HG03095 (cell line): ENCODE measurements around the gene AOAH.

Source experiments
- ATAC-seq: cut with Tn5 transposase; IDR thresholded peaks from one replicate; pipeline ENCODE4 v1.9.1; 2021; ENCODE audit warnings: moderate library complexity; ENCODE audit not compliant: unreplicated experiment

AOAH gene

DNA sequence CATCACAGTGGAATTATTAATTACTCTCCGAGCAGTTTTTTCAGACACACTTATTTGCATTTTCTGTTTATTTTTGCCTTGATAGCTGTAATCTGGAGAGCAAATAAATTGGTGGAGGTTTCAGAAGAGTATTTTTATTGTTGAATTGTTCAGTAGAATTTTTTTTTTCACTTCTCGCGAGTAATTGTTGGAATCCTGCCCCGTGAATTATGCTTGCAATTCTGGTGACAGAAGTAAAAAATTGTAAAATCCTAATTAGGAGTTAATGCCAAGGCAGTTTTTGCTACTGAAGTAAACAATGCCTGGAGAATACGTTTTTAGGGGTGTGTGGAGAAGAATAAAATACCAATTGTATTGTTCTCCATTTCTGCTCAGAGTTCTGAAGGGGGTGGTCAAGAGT lies 88.2 kb downstream of the AOAH start:
- ATAC-seq: no peak

DNA sequence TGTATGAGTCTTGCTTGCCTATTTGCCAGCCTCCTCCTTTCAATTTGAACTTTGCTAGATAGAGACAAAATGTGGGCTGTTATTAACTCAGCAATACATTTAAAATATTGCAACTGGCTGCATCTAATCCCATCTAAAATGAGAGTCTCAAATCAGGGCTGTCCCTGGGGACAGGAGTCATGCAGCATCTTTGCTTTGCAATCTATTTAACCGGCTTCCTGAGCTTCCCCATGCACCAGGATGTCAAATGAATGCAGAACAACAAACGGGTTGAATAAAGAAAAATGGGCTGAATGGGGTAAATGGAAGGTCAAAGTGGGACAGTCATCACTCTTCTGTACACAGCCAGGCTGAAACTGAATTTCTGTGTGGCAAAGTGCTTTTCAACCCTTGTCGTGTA lies 89.2 kb downstream of the AOAH start:
- ATAC-seq: no peak

DNA sequence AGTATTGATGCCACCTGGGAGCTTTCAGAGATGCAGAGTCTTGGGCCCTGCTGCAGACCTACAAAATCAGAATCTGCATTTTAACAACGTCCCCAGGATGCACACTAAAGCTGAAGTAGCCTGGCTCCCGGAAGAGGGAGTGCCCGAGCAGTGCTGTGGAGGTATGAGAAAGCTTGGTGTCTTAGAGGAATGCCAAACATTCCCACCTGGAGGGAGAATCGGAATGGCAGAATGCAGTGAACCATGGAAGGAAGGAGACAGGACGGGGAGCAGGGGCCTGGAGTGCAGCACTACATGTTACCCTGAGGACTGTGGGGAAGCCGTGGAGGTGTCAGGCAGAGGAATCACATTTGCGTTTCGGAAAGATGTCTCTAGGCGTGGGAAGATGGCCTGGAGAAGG lies 90.9 kb downstream of the AOAH start:
- no peak for ATAC-seq

DNA sequence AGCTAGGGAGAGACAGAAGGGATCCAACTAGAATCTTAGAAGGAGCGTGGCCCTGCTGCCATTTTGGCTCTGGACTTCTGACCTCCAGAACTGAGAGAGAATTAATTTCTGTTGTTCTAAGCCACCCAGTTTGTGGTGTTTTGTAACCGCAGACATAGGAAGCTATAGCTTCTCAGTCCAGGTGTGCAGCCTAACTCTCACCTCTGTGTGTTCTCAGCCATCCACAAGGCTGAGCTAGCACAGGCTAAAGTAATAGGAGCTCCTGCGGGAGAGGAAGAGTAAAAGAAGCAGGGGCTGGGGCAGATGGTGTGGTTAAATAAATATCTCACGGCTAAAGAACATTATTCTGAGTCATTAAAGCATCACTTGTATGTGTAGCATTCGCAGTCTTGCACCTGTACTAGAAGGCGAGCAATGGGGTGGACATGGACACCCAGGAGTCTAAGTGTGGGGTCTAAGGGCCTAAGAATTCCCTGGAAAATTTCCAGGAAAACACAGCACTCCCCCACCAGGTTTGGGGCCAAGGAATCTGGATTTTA lies 94.1 kb downstream of the AOAH start:
- ATAC-seq: no peak

DNA sequence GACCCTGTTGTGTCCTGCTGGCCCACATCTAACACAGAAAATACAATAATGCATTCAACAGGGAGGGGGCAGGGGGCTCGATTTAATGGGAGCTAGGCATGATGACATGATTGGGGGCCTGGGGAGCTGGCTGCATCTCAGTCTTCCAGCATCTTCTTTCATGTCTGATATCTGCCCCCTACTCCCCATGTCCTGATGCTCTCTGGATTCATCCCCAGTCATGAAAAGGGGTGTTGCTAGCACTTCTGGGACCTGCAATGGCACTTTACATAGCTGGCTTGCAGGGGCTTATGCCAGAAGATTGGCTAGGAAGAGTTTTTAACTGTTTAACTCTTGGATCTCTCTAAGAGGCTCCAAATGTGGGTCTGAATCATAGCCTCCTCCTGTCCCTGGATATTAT lies 94.9 kb downstream of the AOAH start:
- ATAC-seq: no peak

DNA sequence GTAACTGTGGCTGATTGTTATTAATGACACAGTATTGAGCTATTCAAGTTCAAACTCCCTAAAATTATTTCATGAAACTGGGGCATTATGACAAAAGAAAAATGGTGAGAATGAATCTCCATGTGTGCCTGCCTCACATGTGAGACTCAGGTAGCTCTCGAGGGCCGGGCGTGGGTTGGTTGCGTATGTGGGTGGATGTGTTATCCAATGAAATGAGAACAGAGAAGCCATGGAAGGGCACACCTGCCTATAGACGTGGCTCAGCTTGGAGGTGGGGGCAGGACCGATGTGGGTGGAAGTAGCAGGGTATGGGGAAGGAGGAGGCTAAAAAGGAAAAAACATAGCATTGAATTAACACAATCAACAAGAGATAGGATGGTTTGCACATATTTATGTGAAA lies 96.5 kb downstream of the AOAH start:
- ATAC-seq: no peak

DNA sequence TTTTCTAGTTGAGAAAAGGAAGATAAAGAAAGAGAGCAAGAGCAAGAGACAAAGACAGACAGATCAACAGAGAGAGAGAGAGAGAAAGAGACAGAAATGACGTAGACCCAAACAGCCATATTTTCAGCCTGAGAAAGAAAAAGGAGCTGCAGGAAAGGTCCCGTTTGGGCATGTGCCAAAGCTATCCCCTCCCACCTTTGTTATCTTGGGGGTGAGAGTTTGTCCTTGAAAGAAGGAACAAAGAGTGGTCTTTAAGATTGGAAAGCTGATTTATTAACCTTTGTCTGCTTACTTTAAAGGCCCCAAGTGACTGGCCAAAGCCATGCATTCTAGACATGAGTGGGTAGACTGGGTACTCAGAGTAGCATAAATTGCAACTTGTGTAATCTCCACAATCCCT lies 98.2 kb downstream of the AOAH start:
- no peak for ATAC-seq

DNA sequence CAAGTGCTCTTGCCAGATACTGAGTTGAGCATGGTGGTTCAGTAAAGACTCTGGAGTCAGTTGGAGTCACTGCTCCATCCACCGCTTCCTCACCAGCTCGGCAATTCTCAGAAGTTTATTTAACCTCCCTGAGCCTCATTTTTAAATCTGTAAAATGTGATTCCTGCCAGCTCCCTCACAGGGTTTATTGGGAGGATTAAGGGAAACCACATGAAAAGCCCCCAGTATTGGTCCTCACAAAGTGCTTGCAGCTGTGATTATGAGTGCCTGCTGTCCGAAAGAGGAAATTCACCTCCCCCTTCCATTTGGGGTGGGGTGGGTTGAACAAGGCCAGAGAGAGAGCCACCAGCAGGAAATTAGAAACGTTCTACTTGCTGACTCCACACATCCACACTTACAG lies 99.0 kb downstream of the AOAH start:
- no peak for ATAC-seq

DNA sequence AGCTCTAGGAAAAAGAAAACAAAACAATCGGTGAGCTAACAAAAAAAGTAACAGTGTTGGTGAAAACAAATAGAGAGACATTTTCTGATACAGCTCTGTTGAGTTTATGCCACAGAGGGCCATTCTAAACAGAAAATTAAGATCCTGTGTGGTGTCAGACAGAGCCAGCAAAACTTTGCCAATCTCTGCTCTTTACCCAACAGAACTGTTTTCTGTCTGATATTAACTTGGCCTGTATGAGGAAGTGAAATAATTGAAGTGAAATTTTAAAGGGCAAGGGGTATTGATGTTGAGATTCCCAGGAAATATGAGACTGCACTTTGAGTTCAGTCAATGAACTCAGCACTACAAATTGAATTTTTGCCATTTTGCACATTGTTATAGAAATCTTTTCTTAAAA lies 101.0 kb downstream of the AOAH start:
- no peak for ATAC-seq

DNA sequence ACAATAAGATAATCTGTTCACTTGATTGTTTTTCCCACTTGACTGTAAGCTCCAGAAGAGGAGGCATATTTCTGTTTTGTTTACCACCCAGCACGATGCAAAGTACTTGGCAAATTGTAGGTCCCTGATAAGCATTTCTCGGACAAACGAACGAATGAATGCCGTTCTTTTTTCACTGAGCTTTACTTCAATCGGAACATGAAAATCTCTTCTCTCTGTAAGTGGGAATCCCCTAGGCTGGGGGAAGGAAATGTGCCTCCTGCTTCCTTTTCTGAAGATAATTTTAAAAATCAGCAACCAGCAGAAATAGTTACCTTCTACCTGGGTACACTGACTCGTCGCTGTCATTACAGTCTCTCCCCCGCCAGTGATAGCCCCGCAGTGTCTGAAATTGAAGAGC lies 102.9 kb downstream of the AOAH start:
- ATAC-seq: no peak

DNA sequence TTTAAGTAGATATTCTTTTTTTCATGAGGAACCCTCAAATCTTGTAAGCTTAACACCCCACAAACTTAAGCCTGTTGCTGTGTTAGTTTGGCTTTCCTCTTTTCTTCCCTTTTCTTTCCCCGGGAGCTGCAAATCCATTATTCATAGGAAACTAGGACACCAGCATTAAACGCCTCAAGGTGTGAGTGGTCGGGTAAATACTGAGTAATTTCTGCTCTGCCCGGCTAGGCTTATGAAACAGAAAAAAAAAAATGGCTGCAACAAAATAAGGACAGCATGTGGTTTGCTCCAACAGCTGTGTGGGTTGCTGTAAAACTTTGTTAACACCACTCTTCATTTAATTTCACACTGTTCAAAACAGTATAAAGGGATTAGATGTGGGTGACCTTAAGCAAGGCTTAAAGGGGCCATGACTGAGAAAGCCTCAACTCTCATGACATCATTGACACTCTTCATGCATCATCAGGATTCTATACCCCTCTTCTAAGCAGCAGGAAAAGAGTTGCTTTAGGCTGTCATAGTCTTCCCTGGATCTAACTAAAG lies 104.1 kb downstream of the AOAH start:
- no peak for ATAC-seq

DNA sequence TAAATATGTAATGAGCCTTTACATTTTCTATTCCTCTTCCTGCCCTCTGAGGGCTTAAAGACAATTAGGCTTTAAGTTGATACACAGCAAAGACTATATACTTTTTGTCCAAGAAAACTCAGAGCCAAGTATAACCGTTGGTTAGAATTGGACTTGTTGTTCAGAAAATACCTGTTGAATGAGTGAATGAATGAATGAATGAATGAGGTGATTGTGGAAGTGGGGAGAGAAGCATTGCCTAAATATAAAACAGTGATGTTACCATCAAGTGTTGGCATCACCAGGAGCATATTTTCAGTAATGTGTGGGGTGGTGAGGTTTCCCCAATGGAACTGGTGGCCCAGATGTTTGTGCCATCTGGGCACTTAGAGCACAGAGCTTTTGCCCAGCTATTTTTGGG lies 106.9 kb downstream of the AOAH start:
- no peak for ATAC-seq

DNA sequence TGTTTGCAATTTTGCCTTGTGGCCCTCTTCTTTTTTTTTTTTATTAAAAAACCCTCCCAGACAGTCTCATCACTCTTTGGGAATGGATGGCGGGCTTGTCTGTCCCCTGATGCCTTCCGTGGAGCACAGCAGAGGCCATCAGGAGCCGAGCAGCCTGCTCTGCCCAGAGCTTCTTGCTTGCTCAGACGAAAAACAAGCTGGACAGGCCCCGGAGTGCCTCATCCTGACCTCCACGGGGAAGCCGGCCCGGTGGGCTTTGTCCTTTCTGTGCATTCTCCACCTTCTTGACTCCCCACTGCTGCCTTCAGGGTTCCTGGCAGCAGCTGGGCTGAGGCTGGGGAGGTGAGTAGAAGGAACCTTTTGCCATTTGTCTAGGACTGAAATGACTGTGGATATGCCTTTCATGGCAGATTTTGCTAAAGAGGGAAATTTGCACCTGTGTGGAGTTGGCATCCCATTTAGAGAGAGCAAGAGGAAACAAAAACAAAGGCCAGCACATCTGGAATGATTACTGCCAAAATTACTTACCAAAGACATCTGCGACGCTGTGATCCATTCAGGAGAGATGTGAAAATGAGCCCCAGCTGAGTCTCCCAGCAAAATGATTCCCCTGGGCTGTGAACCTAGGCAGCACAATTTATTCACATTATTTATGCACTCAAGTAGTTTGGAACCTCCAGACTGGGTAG lies 108.3 kb downstream of the AOAH start:
- ATAC-seq: no peak

DNA sequence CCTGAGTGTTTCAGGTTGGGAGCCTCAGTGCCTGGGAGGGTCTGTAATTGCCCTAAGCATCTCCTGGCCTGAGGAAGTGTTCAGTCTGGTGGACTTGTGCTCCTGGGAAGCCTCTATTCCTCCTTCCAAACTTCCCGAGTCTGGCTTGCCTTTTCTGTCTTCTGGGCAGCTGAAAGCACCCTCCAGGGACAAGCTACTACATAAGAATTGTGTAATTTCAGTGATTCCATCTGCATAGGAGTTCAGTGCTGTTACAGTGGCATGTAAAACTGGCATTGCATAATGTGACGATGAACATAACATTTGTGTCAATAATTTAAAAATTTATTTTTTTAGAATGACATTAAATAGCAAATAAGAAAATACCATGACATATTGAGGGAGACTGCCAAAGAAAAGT lies 109.3 kb downstream of the AOAH start:
- no peak for ATAC-seq

DNA sequence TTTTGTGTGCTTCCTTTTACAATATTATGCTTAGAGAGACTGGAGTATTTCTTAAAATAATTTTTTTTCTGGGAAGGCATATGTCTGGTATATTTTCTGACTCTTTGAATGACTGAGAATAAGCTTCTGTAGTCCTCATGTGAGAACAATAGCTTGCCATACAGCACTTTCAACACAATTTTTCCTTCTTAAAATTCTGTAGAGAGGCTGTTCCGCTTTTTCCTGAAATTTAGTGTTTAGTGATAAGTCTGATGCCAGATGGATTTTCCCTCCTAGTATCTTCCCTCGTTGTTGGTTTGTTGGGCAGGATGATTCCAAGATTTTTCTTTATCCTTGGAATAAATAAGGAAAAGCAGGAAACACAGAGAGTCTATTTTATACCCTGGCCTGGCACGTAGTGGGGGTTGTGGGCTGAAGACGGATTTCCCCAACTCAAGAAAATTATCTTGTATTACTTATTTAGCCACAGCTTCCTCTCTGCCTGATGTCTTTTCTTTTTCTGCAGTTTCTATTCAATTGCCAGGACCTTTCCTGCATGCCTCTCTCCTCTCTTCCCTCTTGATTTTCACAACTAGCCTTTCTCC lies 111.2 kb downstream of the AOAH start:
- ATAC-seq: no peak

DNA sequence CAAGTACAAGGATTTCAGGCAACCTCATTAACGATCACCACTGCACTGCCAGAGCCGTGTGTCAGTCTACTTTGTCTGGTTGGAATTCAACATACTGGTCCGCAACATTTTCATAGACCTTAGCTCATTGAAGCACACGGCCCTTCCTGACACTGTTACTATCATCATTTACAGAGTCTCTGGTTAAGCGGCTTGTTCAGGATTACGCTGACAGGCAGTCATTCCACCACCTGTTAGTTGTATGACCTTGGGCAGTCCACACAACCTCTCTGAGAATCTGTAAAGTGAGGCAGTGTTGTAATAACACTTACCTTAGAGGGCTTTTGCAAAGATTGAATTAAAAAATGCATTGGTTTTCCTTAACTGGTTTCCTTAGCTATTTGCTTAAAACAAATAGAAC lies 112.6 kb downstream of the AOAH start:
- no peak for ATAC-seq

DNA sequence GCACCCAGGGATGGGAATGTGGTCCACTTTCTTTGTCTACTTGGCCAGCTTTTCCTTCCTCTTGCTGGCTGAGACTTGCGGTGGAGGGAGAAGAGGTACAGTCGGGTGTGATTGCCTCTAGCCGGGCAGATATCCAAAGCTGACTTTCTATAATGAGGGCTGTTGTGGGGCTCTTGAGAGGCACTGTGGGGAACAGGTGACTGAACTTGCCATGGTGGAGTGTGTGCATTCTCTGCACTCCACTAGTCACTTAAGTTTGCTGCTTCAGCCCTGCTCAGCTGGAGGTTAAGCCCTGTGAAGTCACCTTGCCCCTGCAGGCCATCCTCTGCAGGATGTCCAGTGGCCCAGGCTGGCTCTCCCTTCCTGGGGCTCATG lies 116.6 kb downstream of the AOAH start:
- no peak for ATAC-seq

DNA sequence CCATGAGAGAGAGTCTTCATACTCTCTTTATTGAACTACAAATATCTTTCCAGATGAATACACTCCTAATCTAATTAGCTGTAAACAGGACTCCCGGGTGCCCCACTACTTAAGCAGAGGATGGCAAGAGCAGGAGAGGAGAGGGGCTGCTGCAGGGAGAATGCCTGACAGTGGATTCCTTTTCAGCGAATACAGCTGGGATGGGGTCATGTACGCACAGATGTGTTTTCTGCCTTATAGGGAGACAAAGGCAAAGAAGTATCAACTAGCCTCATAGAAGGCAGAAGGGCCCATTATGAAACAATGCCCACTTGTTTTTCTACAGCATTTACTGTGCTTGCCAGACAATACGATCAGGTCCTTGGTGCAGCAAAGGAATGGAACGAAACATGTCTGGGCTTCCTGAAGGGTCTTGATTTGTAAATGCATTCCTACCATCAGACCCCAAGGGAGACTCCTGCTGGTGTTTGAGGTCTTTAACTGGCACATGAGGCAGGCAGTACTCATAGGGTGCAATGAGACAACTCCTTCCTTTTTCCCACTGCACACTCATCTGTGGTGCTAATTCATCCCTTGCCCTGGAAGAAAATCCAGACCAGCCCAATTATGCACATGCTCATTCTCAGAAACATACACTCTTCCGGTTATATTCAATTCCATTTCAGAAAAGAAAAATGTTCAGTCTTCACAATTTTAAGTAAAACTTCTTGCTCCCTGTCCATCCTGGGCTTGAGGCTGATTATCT lies 117.1 kb downstream of the AOAH start:
- no peak for ATAC-seq

DNA sequence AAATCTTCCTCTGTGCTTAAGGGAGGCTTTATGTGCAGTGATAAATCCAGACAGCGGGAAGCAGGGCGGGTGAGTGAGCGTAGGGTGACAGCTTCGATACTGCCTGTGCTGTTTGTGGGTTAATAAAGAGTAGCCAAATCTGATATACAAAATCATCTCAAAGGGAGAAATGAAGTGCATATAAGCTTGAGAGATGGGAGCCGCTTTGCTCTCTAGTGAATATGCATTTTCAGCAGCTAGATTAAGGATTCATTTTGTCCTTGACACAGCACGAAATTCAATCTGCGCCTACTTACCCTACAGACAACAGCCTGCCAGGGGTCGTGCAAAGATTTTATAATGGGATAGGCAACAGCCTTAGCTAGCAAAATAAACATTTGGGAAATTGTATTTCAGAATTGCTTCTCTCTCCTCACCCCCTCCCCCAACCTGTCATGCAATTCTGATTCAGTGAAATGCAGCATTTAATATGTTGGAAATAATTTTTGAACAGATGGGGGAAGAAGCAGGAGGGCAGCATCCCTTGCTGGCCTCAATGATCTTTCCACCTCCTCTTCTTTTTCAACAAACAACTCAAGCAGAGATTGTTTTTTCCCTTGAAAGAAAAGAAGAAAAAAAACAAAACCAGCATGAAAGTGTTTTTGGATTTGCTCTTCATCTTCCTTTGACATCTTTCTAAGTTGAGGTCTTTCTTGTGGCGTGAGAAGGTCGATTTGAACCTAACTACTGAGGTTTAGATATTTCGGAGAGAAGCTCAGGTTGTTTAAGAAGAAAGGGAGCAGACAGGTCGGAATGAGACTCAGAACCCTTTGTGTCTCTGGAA lies 117.9 kb downstream of the AOAH start:
- ATAC-seq: no peak

DNA sequence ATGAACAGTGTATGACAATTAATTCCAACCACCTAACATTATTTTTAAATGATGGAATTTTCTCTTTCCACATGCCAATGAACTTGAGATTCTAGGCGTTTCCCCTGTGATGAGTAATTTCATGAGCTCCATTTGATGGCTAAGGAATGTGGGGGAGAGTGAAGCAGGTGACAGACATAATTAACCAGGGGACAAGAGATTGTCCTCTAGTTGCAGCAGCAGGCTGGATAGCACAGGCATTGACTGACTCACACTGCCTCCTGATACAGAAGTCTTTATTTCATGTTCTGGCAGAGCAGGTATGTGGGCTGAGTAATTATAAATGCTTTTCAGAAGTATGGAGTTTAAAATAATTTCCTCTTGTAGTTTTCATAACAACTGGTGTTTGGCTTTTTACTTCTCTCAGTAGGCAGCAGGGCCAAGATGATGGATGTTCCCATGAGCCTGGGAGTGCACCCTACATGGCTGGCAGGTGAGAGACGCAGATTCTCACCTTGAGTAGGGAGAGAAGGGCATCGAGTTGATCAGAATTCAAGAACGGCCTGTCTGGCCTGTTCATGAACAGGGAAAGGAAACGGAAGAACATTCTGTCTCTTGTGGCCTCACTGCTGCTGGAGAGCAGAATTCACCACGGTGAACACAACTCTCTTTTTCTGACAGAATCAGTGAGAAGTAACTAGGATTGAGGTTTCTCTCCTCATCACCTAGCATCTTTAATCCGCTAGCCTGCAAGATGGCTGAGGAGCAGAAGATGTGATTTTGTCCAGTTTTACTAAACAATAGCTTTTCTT lies 118.8 kb downstream of the AOAH start:
- ATAC-seq: no peak
